DOHH2 (cell line): ENCODE measurements around the gene FLACC1.

ENCODE experiments used
- H3F3A ChIP-seq: fragments of 200-600 bp; sonication (generic), shearing (Covaris generic); 2 replicates; pipeline ENCODE4 v1.6.0; 2016; ENCODE audit warnings: antibody characterized with exemption, mild to moderate bottlenecking; ENCODE audit not compliant: control insufficient read depth, insufficient read depth
- H3K27ac ChIP-seq: fragments of 200-600 bp; sonication (generic); 2 replicates; pipeline ENCODE4 v1.5.1; 2014; ENCODE audit warnings: low read depth, mild to moderate bottlenecking, low read length, moderate library complexity
- H3K27me3 ChIP-seq: fragments of 200-600 bp; sonication (generic); 2 replicates; pipeline ENCODE4 v1.6.1; 2014; ENCODE audit warnings: mild to moderate bottlenecking, low read length, mixed read lengths; ENCODE audit not compliant: control insufficient read depth
- H3K36me3 ChIP-seq: fragments of 200-600 bp; sonication (generic); 2 replicates; pipeline ENCODE4 v1.6.1; 2014; ENCODE audit warnings: mild to moderate bottlenecking, low read length, moderate library complexity, mixed read lengths; ENCODE audit not compliant: control insufficient read depth
- H3K4me1 ChIP-seq: fragments of 200-600 bp; sonication (generic); 2 replicates; pipeline ENCODE4 v1.6.1; 2014; ENCODE audit warnings: mild to moderate bottlenecking, low read length, mixed read lengths; ENCODE audit not compliant: control insufficient read depth
- H3K4me2 ChIP-seq: fragments of 200-600 bp; sonication (generic); 2 replicates; pipeline ENCODE4 v1.6.0; 2014; ENCODE audit warnings: mild to moderate bottlenecking, low read length, moderate library complexity
- H3K4me3 ChIP-seq: fragments of 200-600 bp; sonication (generic); 2 replicates; pipeline ENCODE4 v1.5.1; 2014; ENCODE audit warnings: mild to moderate bottlenecking, low read length, mixed read lengths
- H3K79me2 ChIP-seq: fragments of 200-600 bp; sonication (generic); 2 replicates; pipeline ENCODE4 v1.6.1; 2014; ENCODE audit warnings: mild to moderate bottlenecking, low read length, mixed read lengths; ENCODE audit not compliant: control insufficient read depth
- H3K9me2 ChIP-seq: fragments of 200-600 bp; sonication (generic); replicated peaks from 2 replicates; pipeline ENCODE4 v1.6.1; 2014; ENCODE audit warnings: mild to moderate bottlenecking, low read length, mixed read lengths; ENCODE audit not compliant: control insufficient read depth
- H3K9me3 ChIP-seq: fragments of 200-600 bp; sonication (generic); 2 replicates; pipeline ENCODE4 v1.6.1; 2014; ENCODE audit warnings: antibody characterized with exemption, low read length, mixed read lengths; ENCODE audit not compliant: control insufficient read depth, insufficient read depth
- H4K20me1 ChIP-seq: fragments of 200-600 bp; sonication (generic); 2 replicates; pipeline ENCODE4 v1.6.0; 2014; ENCODE audit warnings: low read depth, mild to moderate bottlenecking, antibody characterized with exemption, low read length, moderate library complexity; ENCODE audit not compliant: control insufficient read depth, insufficient read depth
- EZH2phosphoT487 ChIP-seq: fragments of 200-600 bp; sonication (generic); IDR thresholded peaks from 2 replicates; pipeline ENCODE4 v1.6.1; 2017; ENCODE audit warnings: borderline replicate concordance, mild to moderate bottlenecking, antibody characterized with exemption, low read length, moderate library complexity, mixed read lengths
- TF ChIP-seq, protein P1 (sequence below): fragments of 200-600 bp; sonication (generic); IDR thresholded peaks from one replicate; pipeline ENCODE4 v1.5.1; 2014; ENCODE audit warnings: antibody characterized with exemption, mild to moderate bottlenecking, low read depth, low read length; ENCODE audit not compliant: poor library complexity, severe bottlenecking

The FLACC1 gene

DNA sequence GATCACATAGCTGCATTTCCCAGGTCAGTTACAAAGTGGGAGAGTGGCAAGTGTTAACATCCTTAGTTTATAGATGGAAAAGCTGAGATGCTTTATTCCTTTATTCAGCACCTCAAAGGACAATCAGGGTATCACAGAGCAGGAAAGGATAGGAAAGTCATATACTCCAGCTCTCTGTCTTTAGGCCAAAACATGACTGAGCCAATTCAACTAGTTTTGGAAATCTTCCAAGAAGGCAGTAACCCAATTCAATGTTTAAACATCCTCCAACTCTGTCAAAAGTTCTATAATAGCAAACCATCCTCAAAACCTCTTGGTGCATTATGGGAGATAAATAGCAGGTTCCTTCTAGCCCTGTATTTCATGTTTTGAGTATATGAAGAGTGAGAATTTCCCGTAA lies 71.6 kb downstream of the FLACC1 start:
- no peaks in the 10 kb centered on the region for H3K79me2 ChIP-seq
- no peaks in the 10 kb centered on the region; the same call in 1 of the 2 replicates for H3K9me2 ChIP-seq
- H3K27ac ChIP-seq = no peak overlapping the region
- no peaks in the 10 kb centered on the region for H4K20me1 ChIP-seq
- no peak overlapping the region for H3K4me3 ChIP-seq
- H3K27me3 ChIP-seq = no peaks in the 10 kb centered on the region
- H3K4me1 ChIP-seq = no peaks in the 10 kb centered on the region
- H3K4me2 ChIP-seq = no peak overlapping the region
- H3K9me3 ChIP-seq = peaks cover 5% of the 10 kb centered on the region; the same call in 1 of the 2 replicates
- H3K36me3 ChIP-seq = peaks cover 49% of the 10 kb centered on the region
- no peaks in the 10 kb centered on the region for H3F3A ChIP-seq
- TF ChIP-seq EZH2phosphoT487 = no peak
- TF ChIP-seq, protein P1, sequence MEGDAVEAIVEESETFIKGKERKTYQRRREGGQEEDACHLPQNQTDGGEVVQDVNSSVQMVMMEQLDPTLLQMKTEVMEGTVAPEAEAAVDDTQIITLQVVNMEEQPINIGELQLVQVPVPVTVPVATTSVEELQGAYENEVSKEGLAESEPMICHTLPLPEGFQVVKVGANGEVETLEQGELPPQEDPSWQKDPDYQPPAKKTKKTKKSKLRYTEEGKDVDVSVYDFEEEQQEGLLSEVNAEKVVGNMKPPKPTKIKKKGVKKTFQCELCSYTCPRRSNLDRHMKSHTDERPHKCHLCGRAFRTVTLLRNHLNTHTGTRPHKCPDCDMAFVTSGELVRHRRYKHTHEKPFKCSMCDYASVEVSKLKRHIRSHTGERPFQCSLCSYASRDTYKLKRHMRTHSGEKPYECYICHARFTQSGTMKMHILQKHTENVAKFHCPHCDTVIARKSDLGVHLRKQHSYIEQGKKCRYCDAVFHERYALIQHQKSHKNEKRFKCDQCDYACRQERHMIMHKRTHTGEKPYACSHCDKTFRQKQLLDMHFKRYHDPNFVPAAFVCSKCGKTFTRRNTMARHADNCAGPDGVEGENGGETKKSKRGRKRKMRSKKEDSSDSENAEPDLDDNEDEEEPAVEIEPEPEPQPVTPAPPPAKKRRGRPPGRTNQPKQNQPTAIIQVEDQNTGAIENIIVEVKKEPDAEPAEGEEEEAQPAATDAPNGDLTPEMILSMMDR = no peak

DNA sequence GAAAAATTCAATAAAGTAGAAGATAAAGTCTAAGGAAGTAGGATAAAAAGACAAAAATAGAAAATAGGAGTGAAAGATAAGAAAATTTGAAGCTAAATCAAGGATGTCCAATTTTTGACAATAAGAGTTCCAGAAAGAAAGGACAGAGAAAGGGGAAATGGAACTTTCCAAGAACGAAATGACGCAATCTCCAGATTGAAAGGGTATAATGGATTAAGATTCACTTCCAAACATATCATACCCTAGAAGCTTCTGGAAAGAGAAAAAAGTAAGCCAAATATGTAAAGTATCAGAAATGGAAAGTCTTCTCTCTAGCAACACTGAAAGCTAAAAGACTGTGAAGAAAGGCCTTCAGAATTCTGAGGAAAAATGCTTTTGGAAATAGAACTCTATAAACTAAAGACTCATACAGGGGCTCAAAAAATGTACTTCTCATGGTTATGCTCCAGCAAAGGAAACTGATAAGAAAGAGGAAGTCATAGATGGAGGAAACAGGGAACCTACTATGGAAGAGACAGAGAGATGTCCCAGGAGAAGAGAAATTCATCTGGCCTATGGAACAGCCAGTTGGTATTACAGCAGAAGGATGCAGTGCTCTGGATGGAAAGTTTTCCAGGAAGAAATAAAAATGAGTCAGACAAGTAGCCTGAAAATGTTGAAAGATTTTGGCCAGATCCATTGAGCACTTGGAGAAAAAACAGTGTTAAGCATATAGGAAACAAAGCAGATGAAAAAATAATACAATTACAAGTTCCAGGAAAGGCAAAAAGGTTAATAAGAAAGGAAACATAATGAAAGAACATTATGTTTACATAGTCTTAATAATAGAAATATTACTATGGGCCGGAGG lies 76.7 kb downstream of the FLACC1 start:
- no peak overlapping the region for H3K4me3 ChIP-seq
- H3K27me3 ChIP-seq = no peaks in the 10 kb centered on the region
- H3K79me2 ChIP-seq = no peaks in the 10 kb centered on the region
- no peaks in the 10 kb centered on the region for H3K4me1 ChIP-seq
- no peak overlapping the region for H3K4me2 ChIP-seq
- no peak overlapping the region for H3K27ac ChIP-seq
- H4K20me1 ChIP-seq = no peaks in the 10 kb centered on the region
- H3K36me3 ChIP-seq = peaks cover 41% of the 10 kb centered on the region
- TF ChIP-seq, protein P1 = no peak
- TF ChIP-seq EZH2phosphoT487 = no peak
- H3F3A ChIP-seq = no peaks in the 10 kb centered on the region
- H3K9me3 ChIP-seq = no peaks in the 10 kb centered on the region
- no peaks in the 10 kb centered on the region for H3K9me2 ChIP-seq

GRCh38 chr2:201279079-201279478 lies 78.1 kb downstream of the FLACC1 start:
- no peaks in the 10 kb centered on the region for H3K9me3 ChIP-seq
- no peaks in the 10 kb centered on the region for H3K9me2 ChIP-seq
- H3K27me3 ChIP-seq = no peaks in the 10 kb centered on the region
- no peak overlapping the region for H3K4me2 ChIP-seq
- H3K4me3 ChIP-seq = no peak overlapping the region
- H3K36me3 ChIP-seq = peaks cover 43% of the 10 kb centered on the region
- H3K27ac ChIP-seq = no peak overlapping the region
- no peaks in the 10 kb centered on the region for H3K4me1 ChIP-seq
- no peaks in the 10 kb centered on the region for H4K20me1 ChIP-seq
- no peaks in the 10 kb centered on the region for H3K79me2 ChIP-seq
- H3F3A ChIP-seq = no peaks in the 10 kb centered on the region
- TF ChIP-seq, protein P1 = no peak
- TF ChIP-seq EZH2phosphoT487 = no peak
